PC-9 (cell line): Measurements from ENCODE around the gene RPP40.

Source experiments
- CTCF ChIP-seq: fragments of 200-600 bp; sonication (generic); conservative IDR thresholded peaks from 2 replicates; pipeline ENCODE4 v1.6.1; 2017; ENCODE audit warnings: mixed run types, antibody characterized with exemption, mild to moderate bottlenecking, moderate library complexity
- EZH2 ChIP-seq: fragments of 200-600 bp; sonication (generic); IDR thresholded peaks from 2 replicates; pipeline ENCODE4 v1.8.0; 2017; ENCODE audit warnings: antibody characterized with exemption, low read depth

GRCh38 chr6:5012519-5012918 lies 8.7 kb upstream of the RPP40 start:
- TF ChIP-seq CTCF (no peak), EZH2 (no peak)
